K562 (cell line): ENCODE data around the gene GREB1. TPM values are rescaled to one million over a fixed set of nuclear protein-coding genes. Genes with fewer than 3 reads are reported as not detected.

ENCODE experiments used
- ATAC-seq: fragments of 200-7000 bp; cut with Tn5 transposase; 3 replicates; pipeline ENCODE4 v1.9.1; 2020; ENCODE audit warnings: moderate library complexity
- BruUV-seq: library from RNA; stranded (reverse); fragments of 400-500 nt; replicated peaks from 2 replicates; lab custom pipeline; 2021; lab: Mats Ljungman, UMichigan
- CTCF ChIA-PET: fragments of 300-600 bp; formaldehyde crosslinking; extraction: SDS; loops from one replicate; lab custom pipeline; 2021; ENCODE audit warnings: low intra/inter-chr PET ratio; lab: Yijun Ruan, JAX
- POLR2A ChIA-PET: fragments of 300-600, 350-650 bp; sonication (Branson Sonifier 250); formaldehyde crosslinking; extraction: SDS; loops from one replicate; lab custom pipeline; 2021; ENCODE audit warnings: antibody characterized with exemption, inconsistent platforms; lab: Yijun Ruan, JAX
- DNase-seq, 4 experiments: peaks; one replicate each; pipeline versions ENCODE4 v3.0.0 to v3.0.0-alpha.2; 2011 to 2018; ENCODE audit warnings: low spot score in 3 of 4, mixed read lengths in 3 of 4; ENCODE audit errors: extremely low read depth in 1 of 4
- FAIRE-seq: peaks from 2 replicates; lab custom pipeline; 2011; peaks lifted over from hg19 to GRCh38; lab: Jason Lieb, UNC
- H2AFZ ChIP-seq: 2 replicates; pipeline ENCODE4 v1.6.0; 2011; ENCODE audit warnings: low read depth, low read length, control low read depth, inconsistent platforms
- H3K27ac ChIP-seq: fragments of 200-600 bp; 3 replicates; pipeline ENCODE4 v1.8.0; 2011; ENCODE audit warnings: low read depth, mild to moderate bottlenecking, control low read depth, inconsistent platforms, low read length, moderate library complexity, mixed read lengths; ENCODE audit errors: extremely low read depth
- H3K27me3 ChIP-seq, 2 experiments: fragments of 300-600 bp in 1 of 2; 2 replicates in 1 of 2; 3 replicates in 1 of 2; pipeline versions ENCODE4 v1.6.0 to v1.8.0; 2011; ENCODE audit warnings: inconsistent platforms in 2 of 2, low read length in 2 of 2, mild to moderate bottlenecking in 1 of 2, mixed read lengths in 1 of 2, moderate library complexity in 1 of 2; ENCODE audit not compliant: control insufficient read depth in 2 of 2, insufficient read depth in 2 of 2
- H3K36me3 ChIP-seq: fragments of 300-600 bp; 3 replicates; pipeline ENCODE4 v1.8.0; 2011; ENCODE audit warnings: mild to moderate bottlenecking, low read length, inconsistent platforms; ENCODE audit not compliant: control insufficient read depth, insufficient read depth
- H3K4me1 ChIP-seq, 2 experiments: fragments of 200-600 bp in 1 of 2; replicated peaks in 1 of 2; 2 replicates in 1 of 2; 3 replicates in 1 of 2; pipeline versions ENCODE4 v1.5.1 to v1.8.0; 2011; ENCODE audit warnings: inconsistent platforms in 2 of 2, low read length in 2 of 2, mild to moderate bottlenecking in 1 of 2, mixed read lengths in 1 of 2, moderate library complexity in 1 of 2; ENCODE audit not compliant: control insufficient read depth in 2 of 2, insufficient read depth in 2 of 2
- H3K4me2 ChIP-seq: 2 replicates; pipeline ENCODE4 v1.6.1; 2011; ENCODE audit warnings: low read length, control low read depth, inconsistent platforms, mixed read lengths; ENCODE audit not compliant: insufficient read depth
- H3K4me3 ChIP-seq: fragments of 200-600 bp; sonication (generic), shearing (Covaris generic); 2 replicates; pipeline ENCODE4 v1.5.1; 2016; ENCODE audit warnings: control low read depth, inconsistent platforms
- H3K79me2 ChIP-seq: fragments of 200-600 bp; 3 replicates; pipeline ENCODE4 v1.8.0; 2011; ENCODE audit warnings: low read length, inconsistent platforms; ENCODE audit not compliant: control insufficient read depth, insufficient read depth
- H3K9ac ChIP-seq, 2 experiments: 2 replicates each; pipeline versions ENCODE4 v1.6.0 to v1.6.1; 2011; ENCODE audit warnings: low read depth in 2 of 2, low read length in 2 of 2, control low read depth in 1 of 2, inconsistent platforms in 1 of 2, mild to moderate bottlenecking in 1 of 2, mixed read lengths in 1 of 2; ENCODE audit not compliant: insufficient read depth in 1 of 2
- H3K9me1 ChIP-seq: one replicate; pipeline ENCODE4 v1.6.0; 2011; ENCODE audit warnings: inconsistent platforms, mild to moderate bottlenecking, low read length, moderate library complexity; ENCODE audit not compliant: control insufficient read depth, insufficient read depth
- H3K9me3 ChIP-seq: replicated peaks from 2 replicates; pipeline ENCODE4 v1.5.1; 2011; ENCODE audit warnings: low read depth, low read length, inconsistent platforms; ENCODE audit not compliant: control insufficient read depth, insufficient read depth
- H4K20me1 ChIP-seq: replicated peaks from 2 replicates; pipeline ENCODE4 v1.6.1; 2011; ENCODE audit warnings: low read length, inconsistent platforms, mixed read lengths; ENCODE audit not compliant: control insufficient read depth, insufficient read depth
- RFX5 ChIP-seq: IDR thresholded peaks from 2 replicates; pipeline ENCODE4 v1.6.1; 2011; ENCODE audit warnings: low read depth, mild to moderate bottlenecking, improper control_type of control experiment, low read length
- SIX5 ChIP-seq, 2 experiments: IDR thresholded peaks; 2 replicates each; pipeline ENCODE4 v1.6.1; 2011; ENCODE audit warnings: low read length in 2 of 2, borderline replicate concordance in 1 of 2, low read depth in 1 of 2, mild to moderate bottlenecking in 1 of 2, moderate library complexity in 1 of 2; ENCODE audit not compliant: insufficient read depth in 1 of 2
- SPI1 ChIP-seq: IDR thresholded peaks from 2 replicates; pipeline ENCODE4 v1.6.1; 2011; ENCODE audit warnings: low read depth, low read length, control low read depth, borderline replicate concordance
- ZSCAN29 ChIP-seq: fragments of 450-650 bp; IDR thresholded peaks from 2 replicates; pipeline ENCODE4 v1.6.1; 2017
- WGBS: fragments of 100-300 bp; shearing (Covaris generic); methylation state at CpG from one replicate; pipeline ENCODE4 v1.1.6; 2016; ENCODE audit warnings: low coverage, mixed read lengths; ENCODE audit not compliant: insufficient coverage; ENCODE audit errors: missing lambda C conversion rate; 5-methylcytosine and 5-hydroxymethylcytosine counted together
- in situ Hi-C: fragments of 300-500 bp; cut with MboI; formaldehyde crosslinking; loops from 4 replicates; pipeline ENCODE4 v1.15.0; 2018; ENCODE audit warnings: inconsistent platforms, mixed read lengths
- intact Hi-C: fragments of 100-400 bp; cut with micrococcal nuclease; formaldehyde crosslinking; loops from 2 replicates; pipeline ENCODE4 v1.14.2; 2022
- polyA plus RNA-seq, 8 experiments: library from polyadenylated mRNA; depleted of rRNA in 4 of 8; stranded (reverse) in 5 of 8; unstranded in 3 of 8; fragments of >200 nt; fragmentation: Nextera tagmentation in 2 of 8; fragmentation: Illumina TruSeq in 1 of 8; extraction: Ambion mirVana in 2 of 8; extraction: Trizol in 1 of 8; gene quantifications; 2 replicates each; pipeline versions ENCODE4 v1.2.1 to v1.2.3, GENCODE V29; 2011 to 2014; ENCODE audit warnings: inconsistent platforms in 1 of 8, missing spikeins in 1 of 8
- total RNA-seq, 7 experiments: library from RNA; depleted of rRNA in 6 of 7; stranded (reverse); fragments of >200 nt in 6 of 7; fragmentation: Illumina TruSeq in 2 of 7; extraction: Trizol in 2 of 7; gene quantifications; 2 replicates each; pipeline versions ENCODE4 v1.2.1 to v1.2.3, GENCODE V29; 2011 to 2021; ENCODE audit warnings: low replicate concordance in 1 of 7
- TF ChIP-seq, protein P1 (sequence below), 3 experiments: fragments of 200-800 bp in 1 of 3; fragments of 250-450 bp in 1 of 3; fragments of 450-650 bp in 1 of 3; sonication (Bioruptor Pico) in 1 of 3; sonication (Bioruptor generic) in 1 of 3; formaldehyde crosslinking in 1 of 3; IDR thresholded peaks; 2 replicates each; pipeline versions ENCODE4 v1.6.1 to v1.8.0; 2016 to 2022; ENCODE audit warnings: mild to moderate bottlenecking in 2 of 3, missing genetic modification characterization in 2 of 3, missing compliant biosample characterization in 1 of 3, moderate library complexity in 1 of 3
- TF ChIP-seq, protein P2 (sequence below): fragments of 450-650 bp; IDR thresholded peaks from 2 replicates; pipeline ENCODE4 v1.6.1; 2016; ENCODE audit warnings: borderline replicate concordance

The GREB1 gene
- total and polyA plus RNA-seq, 9 of the 15 experiments (the other 6 are each of a cell fraction or from before 2014, with no cell fraction given) = 0.04 to 0.86 (median 0.10) TPM; not detected in 1

DNA sequence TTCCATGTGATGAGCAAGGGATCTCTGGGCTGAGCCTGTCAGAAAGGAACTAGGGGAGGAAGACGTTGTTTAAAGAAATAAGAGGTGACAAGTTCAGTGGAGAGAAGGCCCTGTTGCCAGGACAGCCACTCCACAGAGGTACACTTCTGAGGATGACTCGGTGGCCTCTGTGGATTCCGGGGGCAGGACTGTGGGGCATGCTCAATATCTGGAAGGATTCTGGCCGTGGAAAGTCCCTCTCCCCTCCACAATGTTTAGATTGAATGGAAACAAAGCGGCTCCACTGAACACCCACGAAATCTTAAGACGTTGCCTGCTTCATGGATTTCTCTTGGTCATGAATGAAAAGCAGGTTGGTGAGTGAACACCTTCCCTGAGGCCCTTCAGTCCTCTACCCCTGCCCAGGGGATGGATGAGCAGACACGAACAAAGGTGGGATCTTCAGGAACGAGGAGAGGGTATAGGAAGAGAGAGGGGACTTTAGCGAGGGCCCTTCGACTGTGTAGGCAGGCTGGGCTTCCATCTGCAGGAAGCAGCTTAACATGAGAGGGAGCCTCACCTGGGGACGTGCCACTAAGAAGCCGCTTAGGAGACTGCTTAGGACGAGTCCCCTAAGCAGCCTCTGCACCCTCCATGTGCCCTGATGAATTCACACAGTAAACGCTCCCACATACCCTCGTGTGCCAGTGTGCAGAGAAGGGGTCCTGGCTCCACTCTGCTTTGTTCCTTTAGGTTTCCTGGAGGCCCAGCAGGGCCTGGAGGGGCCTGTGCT, 134.2 kb downstream of the GREB1 start:
- POLR2A ChIA-PET = no interaction called here
- WGBS = 1% methylated on average over 16 of the region's 16 CpGs

More for the DNA sequence above, 134.2 kb downstream of the GREB1 start:
- FAIRE-seq (no peak), ATAC-seq (no peak; the same call in 2 of the 3 replicates), DNase-seq (no peak)
- BruUV-seq = no TSS peak
- intact Hi-C loops (no loop called here), in situ Hi-C loops (no loop called here)
- TF ChIP-seq RFX5 (no peak), ZSCAN29 (no peak), SIX5 (IDR thresholded peaks at IDR 0.05; ENCODE audit: borderline replicate concordance in 1 of 2, insufficient read depth in 1 of 2, low read depth in 1 of 2, low read length in 2 of 2) (no peak), SPI1 (no peak)
- TF ChIP-seq, protein P1, sequence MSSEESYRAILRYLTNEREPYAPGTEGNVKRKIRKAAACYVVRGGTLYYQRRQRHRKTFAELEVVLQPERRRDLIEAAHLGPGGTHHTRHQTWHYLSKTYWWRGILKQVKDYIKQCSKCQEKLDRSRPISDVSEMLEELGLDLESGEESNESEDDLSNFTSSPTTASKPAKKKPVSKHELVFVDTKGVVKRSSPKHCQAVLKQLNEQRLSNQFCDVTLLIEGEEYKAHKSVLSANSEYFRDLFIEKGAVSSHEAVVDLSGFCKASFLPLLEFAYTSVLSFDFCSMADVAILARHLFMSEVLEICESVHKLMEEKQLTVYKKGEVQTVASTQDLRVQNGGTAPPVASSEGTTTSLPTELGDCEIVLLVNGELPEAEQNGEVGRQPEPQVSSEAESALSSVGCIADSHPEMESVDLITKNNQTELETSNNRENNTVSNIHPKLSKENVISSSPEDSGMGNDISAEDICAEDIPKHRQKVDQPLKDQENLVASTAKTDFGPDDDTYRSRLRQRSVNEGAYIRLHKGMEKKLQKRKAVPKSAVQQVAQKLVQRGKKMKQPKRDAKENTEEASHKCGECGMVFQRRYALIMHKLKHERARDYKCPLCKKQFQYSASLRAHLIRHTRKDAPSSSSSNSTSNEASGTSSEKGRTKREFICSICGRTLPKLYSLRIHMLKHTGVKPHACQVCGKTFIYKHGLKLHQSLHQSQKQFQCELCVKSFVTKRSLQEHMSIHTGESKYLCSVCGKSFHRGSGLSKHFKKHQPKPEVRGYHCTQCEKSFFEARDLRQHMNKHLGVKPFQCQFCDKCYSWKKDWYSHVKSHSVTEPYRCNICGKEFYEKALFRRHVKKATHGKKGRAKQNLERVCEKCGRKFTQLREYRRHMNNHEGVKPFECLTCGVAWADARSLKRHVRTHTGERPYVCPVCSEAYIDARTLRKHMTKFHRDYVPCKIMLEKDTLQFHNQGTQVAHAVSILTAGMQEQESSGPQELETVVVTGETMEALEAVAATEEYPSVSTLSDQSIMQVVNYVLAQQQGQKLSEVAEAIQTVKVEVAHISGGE (CRISPR knock-in tag; IDR thresholded peaks at IDR 0.05) = no peak
- TF ChIP-seq, protein P2, sequence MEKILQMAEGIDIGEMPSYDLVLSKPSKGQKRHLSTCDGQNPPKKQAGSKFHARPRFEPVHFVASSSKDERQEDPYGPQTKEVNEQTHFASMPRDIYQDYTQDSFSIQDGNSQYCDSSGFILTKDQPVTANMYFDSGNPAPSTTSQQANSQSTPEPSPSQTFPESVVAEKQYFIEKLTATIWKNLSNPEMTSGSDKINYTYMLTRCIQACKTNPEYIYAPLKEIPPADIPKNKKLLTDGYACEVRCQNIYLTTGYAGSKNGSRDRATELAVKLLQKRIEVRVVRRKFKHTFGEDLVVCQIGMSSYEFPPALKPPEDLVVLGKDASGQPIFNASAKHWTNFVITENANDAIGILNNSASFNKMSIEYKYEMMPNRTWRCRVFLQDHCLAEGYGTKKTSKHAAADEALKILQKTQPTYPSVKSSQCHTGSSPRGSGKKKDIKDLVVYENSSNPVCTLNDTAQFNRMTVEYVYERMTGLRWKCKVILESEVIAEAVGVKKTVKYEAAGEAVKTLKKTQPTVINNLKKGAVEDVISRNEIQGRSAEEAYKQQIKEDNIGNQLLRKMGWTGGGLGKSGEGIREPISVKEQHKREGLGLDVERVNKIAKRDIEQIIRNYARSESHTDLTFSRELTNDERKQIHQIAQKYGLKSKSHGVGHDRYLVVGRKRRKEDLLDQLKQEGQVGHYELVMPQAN = no peak
- Histone ChIP-seq H3K9me1 (no peaks in the 10 kb centered on the region), H4K20me1 (no peaks in the 10 kb centered on the region), H2AFZ (no peak overlapping the region), H3K36me3 (no peaks in the 10 kb centered on the region), H3K27ac (no peak overlapping the region), H3K4me3 (no peak overlapping the region), H3K27me3 (peaks cover 26 to 61% of the 10 kb centered on the region in 2 experiments; a peak in 4 of 5 replicates), H3K9ac (no peak overlapping the region), H3K79me2 (no peaks in the 10 kb centered on the region), H3K4me1 (peaks cover 0 to 9% of the 10 kb centered on the region in 2 experiments; a peak in 2 of 5 replicates), H3K9me3 (peaks cover 1% of the 10 kb centered on the region; the same call in 1 of the 2 replicates), H3K4me2 (no peak overlapping the region)
- CTCF ChIA-PET = no interaction called here
